G401 (cell line): ENCODE results near the gene ISYNA1. TPM values are rescaled to one million over a fixed set of nuclear protein-coding genes. Genes with fewer than 3 reads are reported as not detected.

Source experiments
- DNase-seq: peaks from one replicate; pipeline ENCODE4 v3.0.0-alpha.2; 2015; ENCODE audit warnings: low spot score
- in situ Hi-C: cut with HindIII; loops from 2 replicates; pipeline ENCODE4 v1.10.0; 2016; ENCODE audit warnings: low sequenced_read_pairs, mixed read lengths
- total RNA-seq: library from RNA; depleted of rRNA; stranded (reverse); fragments of >200 nt; shearing (Covaris generic); gene quantifications from 2 replicates; pipeline ENCODE4 v1.2.3, GENCODE V29; 2014

ISYNA1 gene
- total RNA-seq, 1 experiment from 2014 or later: 359 TPM

DNA sequence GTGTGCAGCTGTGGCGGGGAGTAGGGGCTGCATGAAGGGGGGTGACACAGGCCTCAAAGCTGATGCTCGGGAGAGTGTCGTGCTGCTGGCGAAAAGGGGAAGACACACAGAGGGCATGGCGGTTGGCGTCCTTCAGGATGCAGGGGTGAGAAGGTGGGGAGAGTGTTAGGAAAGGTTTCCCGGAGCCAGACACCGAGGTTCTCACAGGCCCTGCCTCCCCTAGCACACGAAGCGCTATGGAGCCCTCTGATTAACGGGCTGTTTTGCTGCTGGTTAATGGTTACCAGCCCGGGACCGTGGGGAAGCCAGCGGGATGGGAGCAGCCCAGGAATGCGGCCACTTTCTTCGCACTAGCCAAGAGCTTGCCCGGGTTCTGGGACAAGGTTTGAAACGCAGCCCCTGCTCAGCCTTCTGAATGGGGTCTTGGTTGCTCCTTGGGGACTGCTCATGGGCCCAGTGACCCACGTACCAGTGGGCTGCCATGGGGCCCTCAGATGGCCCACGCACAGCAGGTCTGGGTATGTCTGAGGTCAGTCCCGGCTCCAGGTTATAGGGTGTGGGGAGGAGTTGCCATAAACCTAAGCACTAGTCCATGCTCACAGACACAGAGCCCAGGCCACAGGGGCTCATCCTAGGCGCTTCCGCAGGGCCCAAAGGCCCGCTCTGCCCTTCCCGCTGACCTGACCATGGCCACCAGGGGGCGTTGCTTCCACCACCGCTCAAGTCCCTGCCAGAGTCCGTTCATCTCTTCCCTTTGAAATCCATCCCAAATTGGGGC, 31.3 kb upstream of the ISYNA1 start:
- DNase-seq: peak; percentile 60
- in situ Hi-C loops: no loop called here

GRCh38 chr19:18468517-18468916, 30.6 kb upstream of the ISYNA1 start:
- no peak for DNase-seq

GRCh38 chr19:18467978-18468377, 30.0 kb upstream of the ISYNA1 start:
- in situ Hi-C loops: no loop called here

More at GRCh38 chr19:18468517-18468916, 30.6 kb upstream of the ISYNA1 start:
- in situ Hi-C loops: no loop called here

DNA sequence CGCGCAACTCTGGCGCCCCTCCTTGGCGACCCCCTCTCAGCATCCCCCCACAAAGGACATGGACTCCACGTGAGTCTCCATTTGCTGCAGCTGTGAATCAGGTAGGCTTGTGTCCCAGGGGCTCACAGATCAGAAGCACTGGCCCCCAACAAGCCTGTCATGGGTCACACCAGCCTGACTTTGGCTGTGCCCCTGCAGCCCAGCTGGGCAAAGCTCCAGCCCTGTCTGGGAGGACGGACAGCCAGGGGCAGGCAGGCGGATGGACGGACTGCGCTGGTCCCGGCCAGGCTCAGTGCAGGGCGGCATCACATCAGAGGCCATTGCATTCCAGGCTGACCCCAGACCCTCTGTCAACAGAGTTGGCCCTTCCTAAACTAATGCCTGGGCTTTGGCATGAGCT, 28.4 kb upstream of the ISYNA1 start:
- in situ Hi-C loops: no loop called here
- DNase-seq: no peak

More at GRCh38 chr19:18467978-18468377, 30.0 kb upstream of the ISYNA1 start:
- no peak for DNase-seq

GRCh38 chr19:18465964-18466339, 28.0 kb upstream of the ISYNA1 start:
- in situ Hi-C loops: no loop called here
- DNase-seq: no peak

DNA sequence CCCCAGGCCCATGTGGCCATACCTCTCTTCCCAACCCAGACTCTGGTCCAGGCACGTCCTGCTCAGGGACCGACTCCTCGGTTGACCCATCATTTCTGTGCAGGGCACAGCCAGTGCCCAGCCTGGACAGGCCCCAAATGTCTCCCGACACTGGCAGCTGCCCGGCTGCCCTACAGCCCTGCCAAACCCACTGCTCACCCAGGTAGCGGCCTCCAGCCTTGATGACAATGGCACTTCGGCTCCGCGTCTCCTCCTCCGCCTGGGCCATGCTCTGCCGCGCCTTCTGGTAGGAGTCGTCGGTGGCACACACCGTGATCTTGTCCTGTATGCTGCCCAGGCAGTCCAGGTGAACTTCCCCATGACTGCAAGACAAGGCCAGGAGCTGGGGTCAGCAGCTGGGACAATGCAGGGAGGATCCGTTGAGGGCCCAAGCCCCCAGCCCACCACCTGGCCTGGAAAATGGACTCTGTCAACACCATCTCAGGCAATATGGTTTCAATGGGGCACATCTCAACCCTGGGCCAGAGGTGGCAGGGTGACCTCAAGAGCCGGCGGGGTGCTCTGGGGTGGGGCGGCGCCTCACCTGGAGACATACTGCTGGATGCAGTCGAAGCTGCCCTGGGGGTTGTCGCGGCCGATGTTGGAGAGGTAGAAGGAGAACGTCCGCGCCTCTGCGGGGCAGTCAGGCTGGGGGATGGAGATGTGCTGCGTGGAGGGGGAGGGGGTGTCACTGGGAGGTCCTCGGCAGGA, 27.5 kb upstream of the ISYNA1 start:
- DNase-seq: no peak
- in situ Hi-C loops: no loop called here

- in situ Hi-C loops: no loop called here
- DNase-seq: peak; percentile 90
Measured at GRCh38 chr19:18464646-18465045, 26.7 kb upstream of the ISYNA1 start.

DNA sequence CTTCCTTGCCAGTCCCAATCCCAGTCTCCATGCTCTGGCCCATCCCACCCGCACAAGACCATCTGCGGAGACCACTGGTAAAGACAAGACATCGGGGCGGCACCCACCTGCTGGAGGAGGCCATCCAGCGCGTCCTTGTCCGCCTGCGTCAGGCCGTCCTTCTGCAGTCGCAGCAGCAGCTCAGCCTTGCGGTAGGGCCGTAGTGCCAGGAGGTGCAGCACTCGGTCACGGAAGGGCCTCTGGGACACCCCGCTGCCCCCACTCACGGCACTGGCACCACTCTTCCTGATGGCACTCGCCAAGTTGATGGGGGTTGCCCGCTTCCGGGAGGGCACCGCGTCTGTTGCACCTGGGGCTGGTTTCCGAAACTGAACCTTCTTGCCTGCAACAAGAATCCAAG, 23.5 kb upstream of the ISYNA1 start:
- DNase-seq: no peak
- in situ Hi-C loops: no loop called here

GRCh38 chr19:18460900-18461299, 23.0 kb upstream of the ISYNA1 start:
- DNase-seq: no peak
- in situ Hi-C loops: no loop called here

GRCh38 chr19:18457483-18458331, 19.8 kb upstream of the ISYNA1 start:
- in situ Hi-C loops: no loop called here
- no peak for DNase-seq

DNA sequence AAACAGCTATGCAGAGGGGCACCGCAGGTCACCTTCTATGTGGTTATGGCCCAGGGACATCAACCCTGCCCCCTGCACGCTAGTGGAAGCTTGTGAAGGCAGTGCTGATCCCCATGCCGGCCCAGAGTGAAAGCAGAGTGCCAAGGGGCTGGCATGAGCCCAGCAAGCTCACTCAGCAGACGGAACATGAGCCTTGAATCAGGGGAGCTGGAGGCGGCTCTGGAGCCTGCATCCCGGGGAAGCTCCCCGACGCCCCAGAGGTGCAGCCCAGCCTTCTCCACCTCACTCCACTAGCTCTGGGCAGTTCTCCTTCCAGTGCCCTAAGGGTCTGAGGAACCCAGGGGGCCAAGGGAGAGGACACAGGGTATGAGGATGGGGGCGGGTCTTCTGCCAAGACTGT, 19.0 kb upstream of the ISYNA1 start:
- DNase-seq: peak; percentile 82
- in situ Hi-C loops: no loop called here

DNA sequence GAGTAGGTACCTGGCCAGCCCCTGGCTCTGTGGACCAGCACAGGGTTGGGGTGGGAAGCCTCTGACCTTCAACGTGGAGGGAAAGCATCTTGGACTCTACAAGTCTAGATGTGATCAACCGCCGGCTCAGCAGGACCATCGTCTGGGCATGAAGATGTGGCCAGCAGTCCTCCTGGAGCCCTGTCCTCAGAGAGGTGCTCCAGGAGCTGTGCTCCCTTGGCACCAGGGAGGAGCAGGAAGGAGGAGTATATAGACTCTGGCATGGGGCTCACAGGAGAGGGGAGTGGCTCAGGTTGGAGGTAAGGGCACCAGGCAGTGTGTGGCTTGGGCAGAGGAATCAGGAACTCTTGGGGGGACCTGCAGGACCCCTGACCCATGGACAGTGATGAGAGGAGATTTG, 18.3 kb upstream of the ISYNA1 start:
- in situ Hi-C loops: no loop called here
- DNase-seq: no peak

GRCh38 chr19:18453269-18454024, 15.5 kb upstream of the ISYNA1 start:
- in situ Hi-C loops: no loop called here
- no peak for DNase-seq

DNA sequence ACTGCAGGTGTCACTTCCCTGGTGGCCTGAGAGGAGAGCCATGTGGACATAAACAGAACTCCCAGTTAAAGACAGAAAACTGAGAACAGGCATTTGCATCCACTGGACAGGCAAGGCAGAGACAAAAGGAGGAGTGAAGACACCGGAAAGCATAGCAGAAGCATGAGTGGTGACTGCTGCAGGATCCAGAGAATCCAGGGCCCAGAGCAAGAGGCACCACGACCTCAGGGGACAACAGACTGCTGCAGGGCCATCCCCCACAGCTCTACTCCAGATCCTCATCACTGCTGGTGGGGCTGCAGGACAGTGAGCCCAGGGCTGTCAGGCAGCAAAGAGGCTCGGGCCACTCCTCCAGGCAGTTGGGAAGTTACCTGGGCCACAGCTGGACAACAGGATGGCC, 14.5 kb upstream of the ISYNA1 start:
- in situ Hi-C loops: no loop called here
- DNase-seq: no peak

DNA sequence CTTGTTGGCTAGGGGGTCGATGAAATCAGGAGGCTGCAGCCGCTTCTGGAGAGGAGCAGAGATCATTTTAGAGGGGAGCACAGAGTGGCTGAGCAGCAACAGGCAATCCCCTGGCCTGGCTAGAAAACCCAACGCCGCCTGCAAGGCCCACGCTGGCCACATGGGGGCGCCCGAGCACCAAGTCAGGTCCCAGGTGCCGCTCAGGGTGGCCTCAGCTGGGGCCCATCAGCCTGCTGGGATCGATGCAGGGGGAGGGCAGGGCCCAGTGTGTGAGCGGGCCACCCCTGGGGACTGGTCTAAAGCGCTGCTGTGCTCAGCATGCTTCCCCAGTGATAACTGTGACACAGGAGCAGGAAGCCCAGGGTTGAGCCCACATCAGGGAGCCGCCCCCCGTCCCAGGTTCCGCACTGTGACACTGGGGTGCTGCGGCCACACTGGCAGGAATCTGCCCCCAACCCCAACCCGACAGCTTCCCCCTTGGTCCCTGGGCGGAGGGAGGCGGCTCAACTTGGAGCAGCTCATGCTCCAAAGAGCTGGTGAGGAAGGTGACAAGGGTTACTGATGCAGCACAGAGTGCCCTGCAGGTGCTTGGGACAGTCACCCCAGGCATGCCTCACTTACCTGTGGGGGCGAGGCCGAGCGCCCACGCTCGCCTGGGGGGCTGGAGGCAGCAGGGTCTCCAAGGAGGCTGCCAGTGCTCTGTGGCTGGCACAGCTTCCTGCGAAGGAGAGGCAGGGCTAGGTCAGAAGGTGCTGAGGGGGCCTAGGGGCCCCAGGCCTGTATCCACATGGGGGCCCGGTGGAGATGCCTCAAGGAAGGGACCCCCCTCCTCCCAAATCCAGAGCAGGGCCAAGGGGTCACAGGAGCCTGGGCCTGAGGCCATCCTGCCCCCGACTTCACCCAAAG, 13.3 kb upstream of the ISYNA1 start:
- in situ Hi-C loops: no loop called here
- DNase-seq: peak; percentile 73

DNA sequence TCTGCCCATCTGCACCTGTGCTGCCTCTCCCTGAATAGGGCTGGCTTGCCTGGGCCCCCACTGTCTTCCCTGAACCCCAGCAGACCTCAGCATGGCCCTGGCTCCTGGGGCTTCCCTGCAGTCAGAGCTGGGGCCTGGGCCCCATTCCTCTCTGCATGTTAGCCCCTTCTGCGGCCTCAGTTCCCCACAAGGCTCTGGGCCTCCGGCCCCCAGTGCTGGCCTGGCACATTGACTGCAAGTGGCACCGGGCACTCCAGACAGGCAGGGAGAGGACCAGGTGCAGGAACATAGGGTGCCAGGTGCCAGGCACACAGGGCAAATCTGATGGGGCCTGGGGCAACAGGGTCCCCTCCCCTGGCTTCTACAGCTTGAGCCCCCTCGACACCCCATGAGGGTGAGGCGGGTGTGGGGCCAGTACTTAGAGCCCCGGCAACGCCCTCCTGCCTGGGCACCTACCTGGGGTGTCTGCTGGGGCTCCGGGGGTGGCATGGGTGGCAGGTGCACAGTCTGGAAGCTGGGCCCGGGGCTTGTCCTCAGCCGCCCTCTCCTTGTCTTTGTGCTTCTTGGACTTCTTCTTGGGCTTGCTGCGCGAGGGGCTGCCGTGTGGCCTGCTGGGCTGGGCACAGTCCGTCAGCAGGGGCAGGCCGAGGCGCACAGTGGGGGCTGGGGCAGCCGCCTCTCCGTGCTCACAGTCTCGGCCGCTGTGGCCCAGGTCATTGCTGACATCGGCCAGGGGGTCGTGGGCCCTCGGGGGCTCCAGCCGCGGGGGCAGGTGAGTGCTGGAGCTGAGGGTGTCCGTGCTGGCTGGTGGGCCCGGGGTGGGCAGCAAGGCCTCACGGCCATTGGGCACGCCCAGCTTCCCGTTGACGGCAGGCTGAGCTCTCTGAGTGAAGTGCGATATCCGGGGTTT, 12.3 kb upstream of the ISYNA1 start:
- no peak for DNase-seq
- in situ Hi-C loops: no loop called here

- DNase-seq: no peak
- in situ Hi-C loops: no loop called here
Measured at GRCh38 chr19:18449552-18449951, 11.6 kb upstream of the ISYNA1 start.
